GM12878 (cell line): ENCODE measurements around the gene C2orf80. TPM values are rescaled to one million over a fixed set of nuclear protein-coding genes. Genes with fewer than 3 reads are reported as not detected.

Source experiments
- ATAC-seq: fragments of 200-7000 bp; cut with Tn5 transposase; 3 replicates; pipeline ENCODE4 v1.9.1; 2020; ENCODE audit warnings: mild to moderate bottlenecking, moderate library complexity
- BruUV-seq: library from RNA; stranded (reverse); fragments of 400-500 nt; replicated peaks from 2 replicates; lab custom pipeline; 2021; lab: Mats Ljungman, UMichigan
- CTCF ChIA-PET: fragments of 300-600 bp; sonication (Branson Sonifier 250); formaldehyde crosslinking; extraction: SDS; loops from one replicate; lab custom pipeline; 2021; ENCODE audit warnings: inconsistent platforms; lab: Yijun Ruan, JAX
- POLR2A ChIA-PET: fragments of 350-600 bp; formaldehyde crosslinking; extraction: SDS; loops from one replicate; lab custom pipeline; 2021; ENCODE audit warnings: inconsistent platforms; lab: Charles Lee
- RAD21 ChIA-PET: fragments of 300-600 bp; sonication (Branson Sonifier 250); formaldehyde crosslinking; loops from one replicate; lab custom pipeline; 2023; ENCODE audit warnings: antibody characterized with exemption; ENCODE audit not compliant: unreplicated experiment; lab: Charles Lee
- SMC1A ChIA-PET: fragments of 300-600 bp; sonication (Branson Sonifier 250); formaldehyde crosslinking; loops from one replicate; lab custom pipeline; 2023; ENCODE audit not compliant: unreplicated experiment, uncharacterized antibody; lab: Charles Lee
- DNase-seq: peaks from one replicate; pipeline ENCODE4 v3.0.0-alpha.2; 2011; ENCODE audit warnings: low read depth, low spot score
- FAIRE-seq: peaks from 3 replicates; lab custom pipeline; 2011; peaks lifted over from hg19 to GRCh38; lab: Jason Lieb, UNC
- H2AFZ ChIP-seq: 2 replicates; pipeline ENCODE4 v1.6.0; 2011; ENCODE audit warnings: low read depth, low read length, control low read depth; ENCODE audit not compliant: control insufficient read depth
- H3K27ac ChIP-seq: 2 replicates; pipeline ENCODE4 v1.5.1; 2011; ENCODE audit warnings: control low read depth; ENCODE audit not compliant: control insufficient read depth, insufficient read depth
- H3K27me3 ChIP-seq, 2 experiments: replicated peaks in 1 of 2; 2 replicates each; pipeline versions ENCODE4 v1.6.0 to v1.6.1; 2011; ENCODE audit warnings: low read length in 1 of 2; ENCODE audit not compliant: control insufficient read depth in 2 of 2, insufficient read depth in 2 of 2
- H3K36me3 ChIP-seq, 2 experiments: 2 replicates each; pipeline ENCODE4 v1.5.1; 2011; ENCODE audit warnings: low read length in 1 of 2; ENCODE audit not compliant: control insufficient read depth in 2 of 2, insufficient read depth in 2 of 2
- H3K4me1 ChIP-seq: 2 replicates; pipeline ENCODE4 v1.6.1; 2011; ENCODE audit warnings: mild to moderate bottlenecking, low read length, moderate library complexity, mixed read lengths; ENCODE audit not compliant: control insufficient read depth, insufficient read depth
- H3K4me2 ChIP-seq: 2 replicates; pipeline ENCODE4 v1.6.0; 2011; ENCODE audit warnings: control low read depth; ENCODE audit not compliant: control insufficient read depth, insufficient read depth
- H3K4me3 ChIP-seq: fragments of 200-600 bp; sonication (generic); 2 replicates; pipeline ENCODE4 v1.5.1; 2016
- H3K79me2 ChIP-seq: 2 replicates; pipeline ENCODE4 v1.6.0; 2011; ENCODE audit warnings: low read length; ENCODE audit not compliant: control insufficient read depth, insufficient read depth
- H3K9ac ChIP-seq: 2 replicates; pipeline ENCODE4 v1.8.0; 2011; ENCODE audit warnings: low read length, control low read depth, mixed read lengths; ENCODE audit not compliant: control insufficient read depth, insufficient read depth
- H3K9me3 ChIP-seq: replicated peaks from 3 replicates; pipeline ENCODE4 v1.5.1; 2011; ENCODE audit warnings: mild to moderate bottlenecking, low read length; ENCODE audit not compliant: control insufficient read depth, insufficient read depth
- H4K20me1 ChIP-seq: 2 replicates; pipeline ENCODE4 v1.6.0; 2011; ENCODE audit not compliant: control insufficient read depth, insufficient read depth
- ASH2L ChIP-seq: fragments of 300-600, 200-600 bp; sonication (generic); IDR thresholded peaks from 2 replicates; pipeline ENCODE4 v1.6.1; 2017; ENCODE audit warnings: low read depth, mild to moderate bottlenecking, borderline replicate concordance
- BMI1 ChIP-seq: fragments of 450-650 bp; IDR thresholded peaks from 2 replicates; pipeline ENCODE4 v1.6.1; 2016; ENCODE audit warnings: mild to moderate bottlenecking, moderate library complexity, borderline replicate concordance
- EED ChIP-seq: sonication (generic); IDR thresholded peaks from 2 replicates; pipeline ENCODE4 v1.6.1; 2016; ENCODE audit warnings: antibody characterized with exemption, low read depth
- GATAD2B ChIP-seq: fragments of 450-650 bp; conservative IDR thresholded peaks from 2 replicates; pipeline ENCODE4 v1.6.1; 2017; ENCODE audit warnings: low read depth, mild to moderate bottlenecking, moderate library complexity
- LARP7 ChIP-seq: fragments of 450-650 bp; IDR thresholded peaks from 2 replicates; pipeline ENCODE4 v1.6.1; 2017; ENCODE audit warnings: mild to moderate bottlenecking
- MYB ChIP-seq: fragments of 150-350 bp; IDR thresholded peaks from 2 replicates; pipeline ENCODE4 v1.6.1; 2014; ENCODE audit warnings: mild to moderate bottlenecking, low read depth, low read length, borderline replicate concordance
- PAX8 ChIP-seq: fragments of 450-650 bp; IDR thresholded peaks from 2 replicates; pipeline ENCODE4 v1.6.1; 2017; ENCODE audit warnings: mild to moderate bottlenecking, moderate library complexity
- PRDM15 ChIP-seq: fragments of 450-650 bp; formaldehyde crosslinking; IDR thresholded peaks from 2 replicates; pipeline ENCODE4 v1.4.0; 2020; ENCODE audit warnings: mild to moderate bottlenecking, moderate library complexity
- SREBF1 ChIP-seq: IDR thresholded peaks from 2 replicates; pipeline ENCODE4 v1.6.1; 2012; ENCODE audit warnings: mild to moderate bottlenecking, low read length
- STAT1 ChIP-seq: fragments of 450-650 bp; conservative IDR thresholded peaks from 2 replicates; pipeline ENCODE4 v1.6.1; 2014; ENCODE audit warnings: antibody characterized with exemption, mild to moderate bottlenecking
- STAT3 ChIP-seq: IDR thresholded peaks from 2 replicates; pipeline ENCODE4 v1.6.1; 2011; ENCODE audit warnings: low read depth, low read length, improper control_type of control experiment
- WGBS: methylation state at CpG from one replicate; pipeline ENCODE4 v1.1.6; 2016; ENCODE audit warnings: low lambda C conversion rate; ENCODE audit not compliant: insufficient replicate concordance, insufficient coverage; ENCODE audit errors: missing lambda C conversion rate; 5-methylcytosine and 5-hydroxymethylcytosine counted together
- in situ Hi-C: fragments of 300-500 bp; cut with MboI; formaldehyde crosslinking; loops from 9 replicates; pipeline ENCODE4 v1.14.3; 2018; ENCODE audit warnings: mixed read lengths
- intact Hi-C: fragments of 100-400 bp; cut with micrococcal nuclease; formaldehyde crosslinking; loops from one replicate; pipeline ENCODE4 v1.14.2; 2022; ENCODE audit not compliant: unreplicated experiment
- polyA plus RNA-seq, 11 experiments: library from polyadenylated mRNA; depleted of rRNA in 4 of 11; unstranded in 6 of 11; stranded (reverse) in 5 of 11; fragments of >200 nt; fragmentation: Nextera tagmentation in 4 of 11; fragmentation: Illumina TruSeq in 1 of 11; extraction: Ambion mirVana in 4 of 11; extraction: Trizol in 1 of 11; gene quantifications; 1 replicate in 1 of 11; 2 replicates in 10 of 11; pipeline versions ENCODE4 v1.2.1 to v1.2.3, GENCODE V29; 2011 to 2016; ENCODE audit warnings: inconsistent platforms in 2 of 11, missing spikeins in 2 of 11, low read depth in 1 of 11
- total RNA-seq, 4 experiments: library from RNA; depleted of rRNA in 3 of 4; stranded (reverse); fragments of >200 nt in 3 of 4; fragmentation: Illumina TruSeq in 1 of 4; extraction: Trizol in 1 of 4; gene quantifications; 2 replicates each; pipeline versions ENCODE4 v1.2.1 to v1.2.3, GENCODE V29; 2013 to 2021
- TF ChIP-seq, protein P1 (sequence below): fragments of 450-650 bp; IDR thresholded peaks from 2 replicates; pipeline ENCODE4 v1.6.1; 2017; ENCODE audit warnings: mild to moderate bottlenecking, moderate library complexity
- TF ChIP-seq, protein P2 (sequence below): fragments of 450-650 bp; IDR thresholded peaks from 2 replicates; pipeline ENCODE4 v1.6.1; 2017; ENCODE audit warnings: antibody characterized with exemption, mild to moderate bottlenecking, moderate library complexity

Gene C2orf80
- total and polyA plus RNA-seq, 10 of the 15 experiments (the other 5 are each of a cell fraction or from before 2014, with no cell fraction given): not detected

DNA sequence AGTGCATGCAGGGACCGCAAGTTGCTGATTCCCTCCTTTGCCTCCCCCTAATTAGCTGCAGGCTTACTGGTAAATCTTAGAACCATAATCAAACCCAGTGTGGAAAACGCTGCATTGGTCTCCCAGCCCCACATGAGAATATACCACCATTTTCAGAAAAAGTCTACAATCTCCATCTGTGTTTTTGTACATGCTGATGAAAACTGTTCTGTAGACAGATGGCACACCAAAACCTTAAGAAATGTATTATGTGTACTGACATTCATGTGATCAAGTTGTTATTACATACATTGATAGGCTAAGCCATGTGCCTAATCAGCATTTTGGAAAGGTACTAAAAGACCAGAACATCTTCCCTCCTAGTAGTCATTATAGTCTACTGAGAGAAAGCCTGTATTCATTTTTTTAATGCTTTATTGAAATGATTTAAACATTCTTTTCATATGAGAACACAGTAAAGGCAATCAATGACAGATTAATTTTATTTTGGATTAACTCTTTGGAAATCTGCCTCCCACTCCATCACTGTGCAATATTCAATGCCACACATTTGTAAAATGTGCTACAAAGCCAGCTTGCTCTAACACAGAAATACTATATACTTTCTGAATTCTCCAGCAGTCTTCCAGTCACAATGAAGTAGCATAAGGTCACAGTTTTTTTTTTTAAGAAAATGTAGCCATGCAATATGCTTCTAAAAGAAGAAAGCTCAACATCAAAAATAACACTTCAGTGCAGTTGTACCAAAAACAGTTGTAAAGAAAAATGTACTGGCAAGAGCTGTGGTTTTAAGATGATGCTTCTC is 24.7 kb downstream of the C2orf80 start:
- H3K27me3 ChIP-seq: no peaks in the 10 kb centered on the region
- BruUV-seq: no TSS peak
- DNase-seq: no peak
- H3K9ac ChIP-seq: no peak overlapping the region
- no peaks in the 10 kb centered on the region for H3K9me3 ChIP-seq
- no peak overlapping the region for H3K4me3 ChIP-seq
- H3K4me2 ChIP-seq: no peak overlapping the region
- ATAC-seq: no peak
- H3K27ac ChIP-seq: no peak overlapping the region
- POLR2A ChIA-PET: no interaction called here
- SMC1A ChIA-PET: no interaction called here
- H4K20me1 ChIP-seq: no peaks in the 10 kb centered on the region
- no peaks in the 10 kb centered on the region for H3K79me2 ChIP-seq
- no peak for FAIRE-seq
- RAD21 ChIA-PET: interaction anchor here (2.6 kb wide), 1 partner anchor 10 kb away, joined by 8 read pairs; no protein-coding TSS in a partner anchor
- no peak overlapping the region for H2AFZ ChIP-seq
- 31% methylated on average over 2 of the region's 2 CpGs for WGBS
- H3K36me3 ChIP-seq: no peaks in the 10 kb centered on the region
- intact Hi-C loops (no loop called here), in situ Hi-C loops (no loop called here)
- no peaks in the 10 kb centered on the region for H3K4me1 ChIP-seq
- CTCF ChIA-PET: interaction anchor here (0.6 to 1.4 kb wide), 5 partner anchors 10 to 38 kb away, joined by 3 to 4 read pairs (median 3); no protein-coding TSS in a partner anchor
- TF ChIP-seq ASH2L (no peak), LARP7 (no peak), SREBF1 (no peak), PRDM15 (CRISPR knock-in tag) (no peak), STAT1 (no peak), GATAD2B (no peak), BMI1 (no peak), PAX8 (no peak), STAT3 (no peak), MYB (no peak), EED (no peak)
- TF ChIP-seq, protein P1, sequence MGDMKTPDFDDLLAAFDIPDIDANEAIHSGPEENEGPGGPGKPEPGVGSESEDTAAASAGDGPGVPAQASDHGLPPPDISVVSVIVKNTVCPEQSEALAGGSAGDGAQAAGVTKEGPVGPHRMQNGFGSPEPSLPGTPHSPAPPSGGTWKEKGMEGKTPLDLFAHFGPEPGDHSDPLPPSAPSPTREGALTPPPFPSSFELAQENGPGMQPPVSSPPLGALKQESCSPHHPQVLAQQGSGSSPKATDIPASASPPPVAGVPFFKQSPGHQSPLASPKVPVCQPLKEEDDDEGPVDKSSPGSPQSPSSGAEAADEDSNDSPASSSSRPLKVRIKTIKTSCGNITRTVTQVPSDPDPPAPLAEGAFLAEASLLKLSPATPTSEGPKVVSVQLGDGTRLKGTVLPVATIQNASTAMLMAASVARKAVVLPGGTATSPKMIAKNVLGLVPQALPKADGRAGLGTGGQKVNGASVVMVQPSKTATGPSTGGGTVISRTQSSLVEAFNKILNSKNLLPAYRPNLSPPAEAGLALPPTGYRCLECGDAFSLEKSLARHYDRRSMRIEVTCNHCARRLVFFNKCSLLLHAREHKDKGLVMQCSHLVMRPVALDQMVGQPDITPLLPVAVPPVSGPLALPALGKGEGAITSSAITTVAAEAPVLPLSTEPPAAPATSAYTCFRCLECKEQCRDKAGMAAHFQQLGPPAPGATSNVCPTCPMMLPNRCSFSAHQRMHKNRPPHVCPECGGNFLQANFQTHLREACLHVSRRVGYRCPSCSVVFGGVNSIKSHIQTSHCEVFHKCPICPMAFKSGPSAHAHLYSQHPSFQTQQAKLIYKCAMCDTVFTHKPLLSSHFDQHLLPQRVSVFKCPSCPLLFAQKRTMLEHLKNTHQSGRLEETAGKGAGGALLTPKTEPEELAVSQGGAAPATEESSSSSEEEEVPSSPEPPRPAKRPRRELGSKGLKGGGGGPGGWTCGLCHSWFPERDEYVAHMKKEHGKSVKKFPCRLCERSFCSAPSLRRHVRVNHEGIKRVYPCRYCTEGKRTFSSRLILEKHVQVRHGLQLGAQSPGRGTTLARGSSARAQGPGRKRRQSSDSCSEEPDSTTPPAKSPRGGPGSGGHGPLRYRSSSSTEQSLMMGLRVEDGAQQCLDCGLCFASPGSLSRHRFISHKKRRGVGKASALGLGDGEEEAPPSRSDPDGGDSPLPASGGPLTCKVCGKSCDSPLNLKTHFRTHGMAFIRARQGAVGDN: no peak
- TF ChIP-seq, protein P2, sequence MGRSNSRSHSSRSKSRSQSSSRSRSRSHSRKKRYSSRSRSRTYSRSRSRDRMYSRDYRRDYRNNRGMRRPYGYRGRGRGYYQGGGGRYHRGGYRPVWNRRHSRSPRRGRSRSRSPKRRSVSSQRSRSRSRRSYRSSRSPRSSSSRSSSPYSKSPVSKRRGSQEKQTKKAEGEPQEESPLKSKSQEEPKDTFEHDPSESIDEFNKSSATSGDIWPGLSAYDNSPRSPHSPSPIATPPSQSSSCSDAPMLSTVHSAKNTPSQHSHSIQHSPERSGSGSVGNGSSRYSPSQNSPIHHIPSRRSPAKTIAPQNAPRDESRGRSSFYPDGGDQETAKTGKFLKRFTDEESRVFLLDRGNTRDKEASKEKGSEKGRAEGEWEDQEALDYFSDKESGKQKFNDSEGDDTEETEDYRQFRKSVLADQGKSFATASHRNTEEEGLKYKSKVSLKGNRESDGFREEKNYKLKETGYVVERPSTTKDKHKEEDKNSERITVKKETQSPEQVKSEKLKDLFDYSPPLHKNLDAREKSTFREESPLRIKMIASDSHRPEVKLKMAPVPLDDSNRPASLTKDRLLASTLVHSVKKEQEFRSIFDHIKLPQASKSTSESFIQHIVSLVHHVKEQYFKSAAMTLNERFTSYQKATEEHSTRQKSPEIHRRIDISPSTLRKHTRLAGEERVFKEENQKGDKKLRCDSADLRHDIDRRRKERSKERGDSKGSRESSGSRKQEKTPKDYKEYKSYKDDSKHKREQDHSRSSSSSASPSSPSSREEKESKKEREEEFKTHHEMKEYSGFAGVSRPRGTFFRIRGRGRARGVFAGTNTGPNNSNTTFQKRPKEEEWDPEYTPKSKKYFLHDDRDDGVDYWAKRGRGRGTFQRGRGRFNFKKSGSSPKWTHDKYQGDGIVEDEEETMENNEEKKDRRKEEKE: no peak
